B cell (primary cell): ENCODE results near the gene LRP5.

Source experiments
- CTCF ChIP-seq: fragments of 200-600 bp; IDR thresholded peaks from one replicate; pipeline ENCODE4 v1.8.0; 2022; ENCODE audit warnings: antibody characterized with exemption, mild to moderate bottlenecking
- EZH2 ChIP-seq: IDR thresholded peaks from 2 replicates; pipeline ENCODE4 v1.6.1; 2012; ENCODE audit warnings: borderline replicate concordance, low read depth, mild to moderate bottlenecking, moderate library complexity, low read length; ENCODE audit not compliant: insufficient read depth, poor library complexity, severe bottlenecking

- TF ChIP-seq CTCF, result no peak
- no peak for TF ChIP-seq EZH2
Measured at GRCh38 chr11:68442433-68442832, 130.0 kb downstream of the LRP5 start.
